ENCODE data around the gene EPS15. TPM values are rescaled to one million over a fixed set of nuclear protein-coding genes. Genes with fewer than 3 reads are reported as not detected.

EPS15 gene
- total and polyA plus RNA-seq, 2 experiments from 2014 or later = 31.0 to 76.5 TPM

DNA sequence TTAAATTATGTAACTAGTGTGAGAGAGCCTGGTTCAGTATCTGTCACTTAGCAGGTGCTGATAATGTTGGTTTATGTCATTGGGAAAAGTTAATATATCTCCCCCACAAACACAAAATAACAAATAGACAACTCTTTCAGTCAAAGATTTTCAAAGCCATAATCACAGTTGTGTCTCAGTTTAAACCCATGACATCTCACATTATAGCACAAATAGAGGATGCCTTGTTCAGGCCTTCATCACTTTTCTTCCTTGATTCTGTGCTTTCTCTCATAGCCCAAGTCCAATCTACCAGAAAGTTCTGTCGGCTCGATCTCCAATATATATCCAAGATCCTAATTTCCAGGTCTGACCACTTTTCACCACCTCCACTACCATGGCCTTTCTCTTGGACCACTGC, 6.2 kb upstream of the EPS15 start:
- Histone ChIP-seq H3K9me2 (ENCODE audit: insufficient read depth) (no peaks in the 10 kb centered on the region), H3K4me2 (no peak overlapping the region), H2AFZ (no peak overlapping the region), H4K20me1 (replicated peaks; ENCODE audit: insufficient read depth) (no peaks in the 10 kb centered on the region), H3K4me1 (ENCODE audit: insufficient read depth) (no peaks in the 10 kb centered on the region), H3F3A (replicated peaks; ENCODE audit: low read depth) (no peaks in the 10 kb centered on the region), H3K27me3 (ENCODE audit: insufficient read depth) (no peaks in the 10 kb centered on the region), H3K27ac (ENCODE audit: low read depth) (no peak overlapping the region), H3K4me3 (no peak overlapping the region), H3K79me2 (replicated peaks; ENCODE audit: insufficient read depth) (no peaks in the 10 kb centered on the region), H3K36me3 (ENCODE audit: insufficient read depth) (no peaks in the 10 kb centered on the region)
- DNase-seq (ENCODE audit: low spot score) = no peak
- no peaks in the 10 kb centered on the region for H3K9me3 Mint-ChIP-seq
- H3K4me3 Mint-ChIP-seq = no peak overlapping the region
- no peak overlapping the region for H3K27ac Mint-ChIP-seq
- TF ChIP-seq STAT1 (IDR thresholded peaks at IDR 0.05; ENCODE audit: unreplicated experiment) = no peak
- no peak for TF ChIP-seq EZH2 (IDR thresholded peaks at IDR 0.05; ENCODE audit: low read depth, unreplicated experiment)
- no peak for TF ChIP-seq EZH2phosphoT487 (IDR thresholded peaks at IDR 0.05; ENCODE audit: unreplicated experiment)
- no peak for TF ChIP-seq REST (IDR thresholded peaks at IDR 0.05; ENCODE audit: unreplicated experiment)
- TF ChIP-seq NANOG (IDR thresholded peaks at IDR 0.05; ENCODE audit: borderline replicate concordance) = no peak
- TF ChIP-seq ZNF331 (CRISPR knock-in tag; IDR thresholded peaks at IDR 0.05; ENCODE audit: low read depth) = no peak
- TF ChIP-seq, protein P1, sequence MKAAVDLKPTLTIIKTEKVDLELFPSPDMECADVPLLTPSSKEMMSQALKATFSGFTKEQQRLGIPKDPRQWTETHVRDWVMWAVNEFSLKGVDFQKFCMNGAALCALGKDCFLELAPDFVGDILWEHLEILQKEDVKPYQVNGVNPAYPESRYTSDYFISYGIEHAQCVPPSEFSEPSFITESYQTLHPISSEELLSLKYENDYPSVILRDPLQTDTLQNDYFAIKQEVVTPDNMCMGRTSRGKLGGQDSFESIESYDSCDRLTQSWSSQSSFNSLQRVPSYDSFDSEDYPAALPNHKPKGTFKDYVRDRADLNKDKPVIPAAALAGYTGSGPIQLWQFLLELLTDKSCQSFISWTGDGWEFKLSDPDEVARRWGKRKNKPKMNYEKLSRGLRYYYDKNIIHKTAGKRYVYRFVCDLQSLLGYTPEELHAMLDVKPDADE (IDR thresholded peaks at IDR 0.05) = no peak
- no peak for TF ChIP-seq ZNF114 (CRISPR knock-in tag; IDR thresholded peaks at IDR 0.05)
- TF ChIP-seq, protein P2, sequence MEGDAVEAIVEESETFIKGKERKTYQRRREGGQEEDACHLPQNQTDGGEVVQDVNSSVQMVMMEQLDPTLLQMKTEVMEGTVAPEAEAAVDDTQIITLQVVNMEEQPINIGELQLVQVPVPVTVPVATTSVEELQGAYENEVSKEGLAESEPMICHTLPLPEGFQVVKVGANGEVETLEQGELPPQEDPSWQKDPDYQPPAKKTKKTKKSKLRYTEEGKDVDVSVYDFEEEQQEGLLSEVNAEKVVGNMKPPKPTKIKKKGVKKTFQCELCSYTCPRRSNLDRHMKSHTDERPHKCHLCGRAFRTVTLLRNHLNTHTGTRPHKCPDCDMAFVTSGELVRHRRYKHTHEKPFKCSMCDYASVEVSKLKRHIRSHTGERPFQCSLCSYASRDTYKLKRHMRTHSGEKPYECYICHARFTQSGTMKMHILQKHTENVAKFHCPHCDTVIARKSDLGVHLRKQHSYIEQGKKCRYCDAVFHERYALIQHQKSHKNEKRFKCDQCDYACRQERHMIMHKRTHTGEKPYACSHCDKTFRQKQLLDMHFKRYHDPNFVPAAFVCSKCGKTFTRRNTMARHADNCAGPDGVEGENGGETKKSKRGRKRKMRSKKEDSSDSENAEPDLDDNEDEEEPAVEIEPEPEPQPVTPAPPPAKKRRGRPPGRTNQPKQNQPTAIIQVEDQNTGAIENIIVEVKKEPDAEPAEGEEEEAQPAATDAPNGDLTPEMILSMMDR (conservative IDR thresholded peaks at IDR 0.05; ENCODE audit: low read depth in 2 of 2) = no peak
- TF ChIP-seq CREB1 (CRISPR knock-in tag; IDR thresholded peaks at IDR 0.05; ENCODE audit: low read depth) = no peak
- TF ChIP-seq ZNF462 (CRISPR knock-in tag; IDR thresholded peaks at IDR 0.05) = no peak
- TF ChIP-seq JUNB (IDR thresholded peaks at IDR 0.05; ENCODE audit: unreplicated experiment) = no peak
- no peak for ATAC-seq
- H3K36me3 Mint-ChIP-seq (ENCODE audit: low read depth) = no peaks in the 10 kb centered on the region
- peaks cover 5% of the 10 kb centered on the region; the same call in 2 of the 3 replicates for H3K4me1 Mint-ChIP-seq
- H3K27me3 Mint-ChIP-seq (ENCODE audit: insufficient read depth, low read depth, poor library complexity) = no peaks in the 10 kb centered on the region
